ENCODE results near the gene MAFG. TPM values are rescaled to one million over a fixed set of nuclear protein-coding genes. Genes with fewer than 3 reads are reported as not detected.

The MAFG gene
- total RNA-seq, 2 donors from 2014 or later: 16.0 to 20.4 TPM

DNA sequence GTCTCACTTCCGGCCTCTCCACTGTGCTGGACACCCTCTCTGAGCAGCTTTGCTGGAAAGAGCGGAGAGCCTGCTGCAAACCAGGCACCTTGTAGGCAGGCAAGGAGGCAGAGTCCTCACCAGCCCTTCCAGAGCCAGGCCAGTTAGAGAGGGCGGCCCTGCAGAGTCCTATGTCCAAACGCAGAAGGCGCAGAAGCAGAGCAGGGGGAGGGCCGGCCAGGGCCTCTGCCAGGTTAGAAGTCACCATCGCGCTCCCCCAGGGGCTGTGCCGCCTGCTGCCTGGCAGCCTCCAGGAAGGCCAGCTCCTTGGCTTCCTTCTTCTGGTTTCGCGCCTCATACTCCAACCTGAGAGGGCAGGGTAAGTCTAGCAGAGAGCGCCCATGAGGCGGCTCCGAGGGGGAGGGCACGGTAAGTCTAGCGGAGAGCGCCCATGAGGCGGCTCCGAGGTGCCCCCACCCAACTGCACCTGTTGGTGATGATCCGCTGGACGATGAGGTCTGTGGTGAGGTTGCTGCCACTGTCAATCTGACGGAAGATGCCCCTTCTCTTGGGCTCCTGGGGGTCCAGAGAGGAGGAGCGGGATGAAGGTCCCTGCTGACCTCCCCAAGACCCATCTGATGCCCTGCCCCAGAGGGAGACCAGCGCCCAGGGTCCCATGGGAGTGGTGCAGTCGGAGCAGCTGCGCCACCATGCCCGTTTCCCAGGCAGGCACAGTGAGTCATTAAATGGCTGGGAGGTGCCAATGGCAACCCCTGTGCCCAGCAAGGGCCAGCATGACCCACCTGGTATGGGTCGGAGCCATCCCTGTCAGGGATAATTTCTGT, 22.7 kb downstream of the MAFG start:
- H3K27ac ChIP-seq: no peak overlapping the region
- no peaks in the 10 kb centered on the region for H3K36me3 ChIP-seq
- peaks cover 4% of the 10 kb centered on the region for H3K27me3 ChIP-seq
- no peak overlapping the region for H3K9ac ChIP-seq (ENCODE audit: low read depth in 2 of 2, low read length in 2 of 2)
- H3K9me3 ChIP-seq: no peaks in the 10 kb centered on the region
- H3K4me1 ChIP-seq: no peaks in the 10 kb centered on the region
- no peak for DNase-seq
- intact Hi-C loops (cut with DNase I): no loop called here
- TF ChIP-seq CTCF (IDR thresholded peaks at IDR 0.05): no peak
- no peak overlapping the region for H3K4me3 ChIP-seq

- Histone ChIP-seq H3K4me3 (no peak overlapping the region), H3K9me3 (no peaks in the 10 kb centered on the region), H3K9ac (ENCODE audit: low read depth in 2 of 2, low read length in 2 of 2) (no peak overlapping the region), H3K27me3 (peaks cover 4% of the 10 kb centered on the region), H3K4me1 (no peaks in the 10 kb centered on the region), H3K27ac (no peak overlapping the region), H3K36me3 (no peaks in the 10 kb centered on the region)
- intact Hi-C loops (cut with DNase I): no loop called here
- no peak for TF ChIP-seq CTCF (IDR thresholded peaks at IDR 0.05)
- DNase-seq: no peak
Measured at GRCh38 chr17:81903896-81904599, 23.5 kb downstream of the MAFG start.

DNA sequence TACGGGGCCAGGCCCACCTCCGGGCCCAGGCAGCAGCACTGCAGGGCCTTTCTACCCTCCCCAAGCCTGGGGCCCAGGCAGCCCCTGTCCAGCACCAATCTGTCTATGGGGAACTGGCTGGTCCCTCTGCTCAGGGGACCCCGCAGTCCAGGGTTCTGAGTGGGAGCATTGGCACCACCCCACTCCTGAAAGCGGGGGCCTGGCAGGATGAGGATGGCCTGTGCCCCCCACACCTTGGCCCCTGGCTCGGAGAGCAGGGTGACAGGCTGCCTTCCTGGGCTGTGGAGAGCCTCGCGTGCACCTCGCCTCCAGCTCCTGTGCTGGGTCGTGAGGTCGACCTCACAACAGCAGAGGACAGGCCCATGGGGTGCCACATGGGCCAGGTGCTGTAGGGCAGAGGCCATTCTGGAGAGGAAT, 24.1 kb downstream of the MAFG start:
- H3K9me3 ChIP-seq: no peaks in the 10 kb centered on the region
- no peaks in the 10 kb centered on the region for H3K36me3 ChIP-seq
- DNase-seq: no peak
- no peak for TF ChIP-seq CTCF (IDR thresholded peaks at IDR 0.05)
- peaks cover 4% of the 10 kb centered on the region for H3K27me3 ChIP-seq
- no peaks in the 10 kb centered on the region for H3K4me1 ChIP-seq
- no peak overlapping the region for H3K9ac ChIP-seq (ENCODE audit: low read depth in 2 of 2, low read length in 2 of 2)
- H3K4me3 ChIP-seq: no peak overlapping the region
- intact Hi-C loops (cut with DNase I): no loop called here
- no peak overlapping the region for H3K27ac ChIP-seq

GRCh38 chr17:81902653-81903414, 24.7 kb downstream of the MAFG start:
- DNase-seq: no peak

More at GRCh38 chr17:81902653-81903414, 24.7 kb downstream of the MAFG start:
- Histone ChIP-seq H3K4me3 (peak overlapping the region; percentile 28), H3K27me3 (peaks cover 4% of the 10 kb centered on the region), H3K36me3 (no peaks in the 10 kb centered on the region), H3K27ac (no peak overlapping the region), H3K9me3 (no peaks in the 10 kb centered on the region), H3K9ac (ENCODE audit: low read depth in 2 of 2, low read length in 2 of 2) (no peak overlapping the region), H3K4me1 (no peaks in the 10 kb centered on the region)
- intact Hi-C loops (cut with DNase I): no loop called here
- TF ChIP-seq CTCF (IDR thresholded peaks at IDR 0.05): no peak
